GM19397 (cell line): ENCODE measurements around the gene PRDM5.
"Not testable (repeated sequence)": the region's sequence is repeated elsewhere in the genome, so short reads cannot be mapped to it uniquely, and the experiment has no call there.

ENCODE experiments used
- ATAC-seq: cut with Tn5 transposase; IDR thresholded peaks from one replicate; pipeline ENCODE4 v1.9.1; 2021; ENCODE audit warnings: mild to moderate bottlenecking, moderate library complexity; ENCODE audit not compliant: unreplicated experiment

The PRDM5 gene

DNA sequence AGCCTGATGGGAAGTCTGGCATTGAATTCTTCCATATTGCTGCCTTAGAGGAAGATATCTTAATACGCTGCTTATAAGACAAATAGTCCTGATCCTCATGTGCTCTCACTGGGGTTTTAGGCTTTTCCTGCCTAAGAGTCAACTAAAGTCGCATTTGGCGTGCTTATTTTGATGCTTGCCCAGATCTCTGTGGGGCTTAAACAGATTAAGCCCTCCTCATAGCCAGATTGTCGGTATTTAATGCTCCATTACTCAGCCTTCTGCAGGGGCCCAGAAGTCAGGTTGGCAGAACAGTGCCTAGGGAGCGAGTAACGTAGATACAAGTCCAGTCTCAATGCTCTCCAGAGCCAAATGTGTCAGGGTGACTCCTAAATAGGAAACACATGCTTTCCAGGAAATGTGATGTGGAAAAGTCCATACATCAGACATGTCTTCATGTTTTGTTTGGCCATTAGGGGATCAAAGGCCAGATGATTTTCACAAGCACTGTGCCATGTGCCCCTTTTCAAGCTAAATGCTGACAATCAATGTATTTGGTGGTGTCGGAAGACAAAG, 262.8 kb downstream of the PRDM5 start:
- ATAC-seq, result no peak

DNA sequence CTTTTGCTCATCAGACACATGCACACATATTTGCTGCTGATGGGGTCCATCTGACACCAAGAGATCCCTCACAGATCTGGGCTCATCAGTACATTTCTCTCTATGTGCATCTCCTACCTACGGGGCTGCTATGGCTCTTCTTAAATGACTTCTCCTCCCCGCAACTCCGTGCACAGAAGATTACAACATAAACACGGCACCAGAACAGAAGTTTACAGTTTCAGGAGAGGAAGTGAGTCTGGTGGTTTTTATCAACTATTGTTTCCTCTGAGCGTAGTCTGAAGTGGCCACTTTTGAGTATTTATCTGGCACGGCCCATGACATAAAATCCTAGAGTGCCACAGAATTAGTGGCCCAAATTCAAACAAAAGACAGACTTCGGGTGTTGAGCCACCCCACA, 263.8 kb downstream of the PRDM5 start:
- ATAC-seq, result no peak

DNA sequence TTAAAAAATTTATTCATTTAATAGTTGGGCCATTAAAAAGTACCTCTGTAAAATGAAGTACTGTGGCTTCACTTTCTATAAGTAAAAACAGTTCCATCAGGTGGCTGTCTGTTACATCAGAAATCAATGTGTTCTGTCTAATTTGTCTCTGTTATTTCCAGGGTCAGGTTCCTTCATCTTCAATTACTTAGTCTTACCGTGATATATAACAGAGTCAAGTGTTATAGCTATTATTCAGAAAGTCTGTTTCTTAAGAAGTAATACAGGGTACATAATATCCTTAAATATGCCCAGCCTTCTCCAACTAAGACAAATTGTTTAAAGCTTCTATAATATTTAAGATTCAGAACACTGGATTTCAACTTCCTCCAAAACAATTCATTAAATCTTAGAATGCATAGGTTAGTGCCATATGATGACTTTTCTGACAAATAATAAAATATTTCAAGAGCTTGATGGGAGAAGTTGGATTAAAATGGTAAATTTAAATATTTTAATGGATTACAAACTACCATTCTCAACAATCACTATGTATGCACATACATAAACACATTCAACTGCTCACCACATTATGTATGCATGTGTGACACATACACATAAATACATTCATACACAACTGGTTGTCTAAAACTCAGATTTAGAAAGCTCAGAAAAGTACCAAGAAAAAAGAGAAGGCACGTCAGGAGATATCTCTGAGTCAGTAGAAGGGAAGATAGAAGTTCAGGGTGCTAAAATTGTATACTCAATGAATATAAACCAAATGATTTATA, 268.5 kb downstream of the PRDM5 start:
- ATAC-seq, result no peak

DNA sequence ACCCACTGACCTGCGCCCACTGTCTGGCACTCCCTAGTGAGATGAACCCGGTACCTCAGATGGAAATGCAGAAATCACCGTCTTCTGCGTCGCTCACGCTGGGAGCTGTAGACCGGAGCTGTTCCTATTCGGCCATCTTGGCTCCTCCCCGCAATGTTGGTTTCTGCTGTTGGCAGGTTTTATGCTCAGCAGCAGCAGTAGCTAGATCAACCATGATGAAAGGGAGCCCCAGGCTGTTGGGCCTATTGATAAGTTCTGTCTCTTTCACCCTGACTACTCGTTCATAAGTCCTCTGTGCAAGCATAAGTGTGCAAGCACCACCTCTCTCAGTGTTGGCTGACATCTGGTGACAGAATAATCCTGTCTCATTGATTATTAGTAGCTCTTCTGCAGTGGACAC, 274.2 kb downstream of the PRDM5 start:
- ATAC-seq, result not testable (repeated sequence)
